Measurements from ENCODE around the gene DCST1.

The DCST1 gene

GRCh38 chr1:155077346-155077745, 43.7 kb downstream of the DCST1 start:
- no peak for DNase-seq

DNA sequence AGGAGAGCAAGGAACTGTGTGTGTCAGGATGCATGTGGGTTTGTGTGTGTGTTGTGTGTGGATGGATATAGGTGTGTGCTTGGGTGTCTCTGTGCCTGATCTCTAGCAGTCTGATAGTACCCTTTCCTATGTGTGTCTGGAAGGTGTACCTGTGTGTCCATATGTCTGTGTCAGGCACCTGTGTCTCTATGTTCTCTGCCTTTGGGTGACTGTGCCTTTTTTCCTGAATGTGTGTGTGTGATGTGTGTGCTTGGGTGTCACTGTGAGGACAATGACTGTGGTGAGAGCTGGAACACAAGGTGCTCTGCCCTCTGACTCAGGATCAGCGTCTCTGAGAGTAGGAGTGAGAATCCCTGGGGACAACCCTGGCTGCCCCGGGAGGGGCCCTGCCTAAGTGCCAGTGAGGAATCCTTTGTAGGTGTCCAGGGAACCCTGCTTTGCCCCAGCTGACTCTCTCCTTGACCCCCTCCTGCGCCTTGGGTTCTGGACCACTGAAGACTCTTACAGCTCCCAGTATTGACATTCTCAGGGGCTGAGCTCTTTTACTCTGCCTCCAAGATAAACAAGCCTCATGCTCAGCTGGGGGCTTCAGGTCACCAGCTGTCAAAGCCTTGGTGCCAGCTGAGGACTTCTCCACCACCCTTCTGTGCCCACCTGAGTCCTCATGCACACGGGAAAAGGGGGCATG, 44.3 kb downstream of the DCST1 start:
- no peak for DNase-seq

DNA sequence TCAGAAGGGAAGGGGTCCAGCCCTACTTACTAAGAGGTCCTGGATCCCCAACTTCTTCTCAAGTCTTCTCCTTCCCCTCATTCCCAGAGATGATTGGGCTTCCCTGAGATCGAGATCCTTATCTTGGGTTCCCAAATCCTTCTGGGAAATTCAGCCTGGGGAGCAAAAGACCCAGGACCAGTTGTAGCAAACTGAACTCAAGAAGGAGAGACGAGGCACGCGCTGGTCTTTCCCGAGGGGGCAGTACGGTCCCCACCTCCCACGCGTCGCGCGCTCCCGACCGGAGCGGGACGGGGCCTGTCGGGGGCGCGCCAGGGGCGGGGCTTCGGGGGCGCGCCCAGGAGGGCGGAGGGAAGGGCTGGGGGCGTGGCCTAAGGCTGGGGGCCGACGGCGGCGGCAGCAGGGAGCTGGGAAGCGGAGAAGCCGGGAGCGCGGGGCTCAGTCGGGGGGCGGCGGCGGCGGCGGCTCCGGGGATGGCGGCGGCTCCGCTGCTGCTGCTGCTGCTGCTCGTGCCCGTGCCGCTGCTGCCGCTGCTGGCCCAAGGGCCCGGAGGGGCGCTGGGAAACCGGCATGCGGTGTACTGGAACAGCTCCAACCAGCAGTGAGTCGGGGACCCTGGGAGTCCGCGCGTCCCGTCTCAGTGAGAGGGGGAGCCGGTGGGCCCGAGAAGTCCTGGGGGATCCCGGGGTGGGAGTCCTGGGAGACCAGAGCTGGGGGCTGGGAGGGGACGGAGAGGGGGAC, 45.0 kb downstream of the DCST1 start, which contains the start of gene EFNA3:
EFNA3 (plus strand) TSS at position 369 of the 741 bp plus-strand sequence; CDS start at position 474, 105 bp downstream.
- peak; percentile 68 for DNase-seq

DNA sequence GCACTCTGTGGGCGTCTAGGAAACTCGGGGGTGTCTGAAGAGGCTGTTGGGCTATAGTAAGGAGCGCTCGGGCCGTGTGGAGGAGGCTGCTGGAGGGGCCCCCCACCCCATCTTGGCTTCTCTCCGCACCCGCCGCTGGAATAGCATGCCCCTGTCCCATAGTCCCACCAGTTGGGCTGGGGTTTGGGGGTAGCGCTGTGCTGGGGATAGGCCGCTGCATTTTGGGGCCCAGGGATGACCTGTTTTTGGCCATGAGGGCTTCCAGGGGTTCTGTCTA, 45.5 kb downstream of the DCST1 start:
- no peak for DNase-seq

DNA sequence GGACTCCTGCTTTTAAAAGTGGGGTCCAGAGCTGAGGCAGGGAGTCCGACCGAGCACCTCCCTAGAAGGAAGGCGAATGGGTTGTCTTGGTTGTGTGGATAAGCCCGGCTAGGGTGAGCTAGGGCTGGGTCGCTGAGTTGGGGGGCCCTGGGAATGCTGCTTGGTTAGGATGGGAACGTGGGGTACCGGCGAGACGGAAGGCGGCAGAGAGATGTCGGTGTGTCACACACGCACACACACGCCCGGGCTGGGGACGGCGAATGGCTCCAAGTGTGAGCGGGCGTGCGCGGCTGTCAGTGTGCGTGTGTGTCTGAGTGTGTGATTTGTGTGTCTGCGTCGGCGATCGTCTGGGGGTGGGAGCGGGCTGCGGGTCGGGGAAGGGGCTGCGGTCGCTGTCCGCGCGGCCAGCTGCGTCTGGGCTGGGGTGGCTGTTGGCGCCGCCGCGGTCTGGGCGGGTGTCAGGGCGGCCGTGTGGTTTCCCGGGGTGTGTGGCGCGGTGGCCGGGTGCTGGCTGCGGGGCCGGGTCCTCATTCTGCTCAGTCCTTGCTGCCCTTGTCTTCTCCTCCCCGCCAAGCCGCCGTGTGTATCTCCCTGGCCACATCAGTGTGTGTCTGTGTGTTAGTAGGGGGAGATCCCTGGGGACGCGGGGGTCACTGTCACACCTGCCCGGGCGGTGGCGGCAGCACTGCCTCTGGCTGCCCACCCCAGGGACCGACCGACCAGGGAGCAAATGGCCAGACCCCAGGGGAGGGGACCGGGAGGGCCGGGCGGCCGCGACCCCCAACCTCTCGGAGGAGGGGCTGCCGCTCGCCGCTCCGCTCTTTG, 46.1 kb downstream of the DCST1 start:
- no peak for DNase-seq

GRCh38 chr1:155080312-155081228, 46.9 kb downstream of the DCST1 start:
- peak; percentile 42 for DNase-seq

GRCh38 chr1:155081472-155082300, 48.1 kb downstream of the DCST1 start:
- peak; percentile 42 for DNase-seq

DNA sequence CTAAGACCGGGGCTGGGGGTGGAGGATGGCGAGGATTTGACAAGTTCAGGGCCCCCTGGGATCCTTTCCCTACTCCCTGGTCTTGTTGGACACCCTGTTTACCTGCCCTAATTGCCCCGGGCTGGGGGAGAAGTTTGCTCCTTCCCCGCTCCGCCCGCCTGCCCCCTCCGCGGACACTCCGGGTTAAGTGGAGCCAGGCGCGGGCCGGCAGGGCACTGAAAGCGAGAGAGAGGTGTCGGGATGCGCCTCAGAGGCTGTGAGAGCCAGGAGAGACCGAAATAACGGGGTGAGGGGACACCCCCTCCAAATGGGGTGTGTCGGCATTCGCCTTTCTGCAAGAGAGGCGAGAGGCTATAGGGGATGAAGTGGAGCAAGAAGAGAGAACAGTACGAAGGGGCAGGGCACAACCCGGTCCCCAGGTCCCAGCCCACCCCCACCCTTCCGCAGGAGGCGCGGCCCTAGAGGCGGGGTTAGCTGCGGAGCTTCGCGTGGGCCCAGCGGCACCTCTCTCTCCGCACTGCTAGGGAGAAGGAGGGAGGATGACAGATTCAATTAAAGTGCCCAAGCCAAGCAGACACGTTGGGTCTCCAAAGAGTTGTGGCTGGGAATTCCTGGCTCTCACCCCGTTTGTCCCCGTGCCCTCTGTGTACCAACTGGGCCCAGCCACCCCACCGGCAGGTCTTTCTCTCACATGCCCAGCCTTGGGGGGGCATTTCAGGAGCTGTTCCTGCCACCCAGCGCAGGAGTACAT, 48.9 kb downstream of the DCST1 start:
- DNase-seq = peak; percentile 46

DNA sequence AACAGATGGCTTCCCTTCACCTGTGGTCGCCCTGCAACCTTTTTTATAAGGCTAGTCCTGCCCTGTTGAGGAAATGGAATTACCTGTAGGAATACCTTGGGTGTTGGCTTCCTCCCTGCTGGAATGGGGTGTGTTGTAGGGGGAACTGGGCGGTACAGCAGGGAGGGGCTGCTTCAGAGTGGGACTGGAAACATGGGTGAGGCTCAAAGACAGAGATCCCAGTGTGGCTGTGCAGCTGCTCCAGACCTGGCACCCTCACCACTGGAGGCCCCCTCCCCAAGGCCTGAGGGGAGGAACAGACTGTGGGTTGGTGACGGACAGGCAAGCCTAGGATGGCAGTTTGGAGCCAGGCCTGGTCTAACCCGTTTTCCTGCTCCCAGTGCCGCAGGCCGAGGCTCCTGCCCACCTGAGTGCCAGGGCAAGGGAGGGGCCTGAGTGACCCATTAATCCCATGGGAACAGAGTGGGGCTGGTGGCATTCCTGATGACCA, 49.5 kb downstream of the DCST1 start:
- no peak for DNase-seq

DNA sequence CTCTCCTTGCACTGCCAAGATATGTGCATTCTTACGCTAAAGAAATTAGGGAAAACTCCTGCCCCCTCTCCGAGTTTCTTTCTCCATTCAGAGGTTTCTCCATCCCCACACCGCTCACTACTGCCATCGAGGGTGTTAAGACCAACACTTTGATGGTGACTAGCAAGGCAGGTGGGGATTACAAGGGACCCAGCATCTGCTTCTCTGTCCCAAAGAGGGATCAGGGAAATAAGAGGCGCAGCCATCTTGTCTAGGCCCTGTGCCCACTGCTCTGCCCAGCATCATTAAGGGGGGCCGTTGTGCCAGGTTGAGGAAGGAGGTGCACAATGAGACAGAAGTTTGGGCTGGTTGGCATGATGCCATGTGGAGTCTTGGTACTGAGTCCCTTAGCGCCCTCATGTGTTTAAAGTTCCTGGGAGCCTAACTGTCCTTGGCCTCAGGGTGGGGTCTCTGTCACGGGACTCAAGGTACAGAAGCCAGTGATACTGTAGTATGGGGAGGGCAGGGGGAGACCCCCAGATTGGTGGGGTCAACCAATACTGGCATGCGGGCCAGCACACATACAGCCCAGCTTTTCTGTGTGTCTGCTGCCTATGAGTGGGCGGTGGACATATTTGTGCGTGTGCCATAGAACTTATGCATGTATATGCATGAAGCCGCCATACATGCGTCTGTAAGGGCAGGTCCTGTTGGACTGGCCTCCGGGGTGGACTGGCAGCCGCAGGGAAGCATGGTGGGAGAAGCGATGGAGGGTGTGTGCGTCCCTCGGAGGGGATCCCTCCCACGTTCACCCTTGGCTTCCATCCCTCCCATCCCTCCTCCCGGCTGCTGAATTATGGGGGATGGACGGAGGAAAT, 50.5 kb downstream of the DCST1 start:
- no peak for DNase-seq

DNA sequence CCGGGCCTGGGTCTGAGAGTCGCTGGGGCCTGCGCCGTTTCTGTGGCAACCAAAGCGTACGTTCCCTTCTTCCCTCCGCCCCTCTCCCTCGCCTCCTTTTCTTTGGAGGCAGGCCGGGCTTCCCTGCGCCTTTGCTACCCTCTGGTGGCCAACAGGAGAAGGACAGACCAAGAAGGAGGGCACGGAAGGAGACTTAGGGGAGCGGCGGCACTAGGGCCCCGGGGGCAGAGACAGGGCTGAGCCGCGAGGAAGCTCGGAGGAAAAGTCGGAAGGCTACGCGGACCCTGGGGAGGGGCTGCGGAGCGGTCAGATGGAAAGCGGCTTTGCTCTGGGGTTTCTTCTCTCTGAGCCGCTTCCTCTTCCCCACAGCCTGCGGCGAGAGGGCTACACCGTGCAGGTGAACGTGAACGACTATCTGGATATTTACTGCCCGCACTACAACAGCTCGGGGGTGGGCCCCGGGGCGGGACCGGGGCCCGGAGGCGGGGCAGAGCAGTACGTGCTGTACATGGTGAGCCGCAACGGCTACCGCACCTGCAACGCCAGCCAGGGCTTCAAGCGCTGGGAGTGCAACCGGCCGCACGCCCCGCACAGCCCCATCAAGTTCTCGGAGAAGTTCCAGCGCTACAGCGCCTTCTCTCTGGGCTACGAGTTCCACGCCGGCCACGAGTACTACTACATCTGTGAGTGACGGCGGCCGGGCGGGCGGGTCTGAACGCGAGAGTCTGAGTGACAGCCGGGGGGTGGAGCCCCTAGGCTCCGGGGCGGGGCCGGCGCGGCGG, 51.3 kb downstream of the DCST1 start:
- peak; percentile 91 for DNase-seq

- peak; percentile 81 for DNase-seq
Measured at GRCh38 chr1:155085504-155086127, 52.0 kb downstream of the DCST1 start.

DNA sequence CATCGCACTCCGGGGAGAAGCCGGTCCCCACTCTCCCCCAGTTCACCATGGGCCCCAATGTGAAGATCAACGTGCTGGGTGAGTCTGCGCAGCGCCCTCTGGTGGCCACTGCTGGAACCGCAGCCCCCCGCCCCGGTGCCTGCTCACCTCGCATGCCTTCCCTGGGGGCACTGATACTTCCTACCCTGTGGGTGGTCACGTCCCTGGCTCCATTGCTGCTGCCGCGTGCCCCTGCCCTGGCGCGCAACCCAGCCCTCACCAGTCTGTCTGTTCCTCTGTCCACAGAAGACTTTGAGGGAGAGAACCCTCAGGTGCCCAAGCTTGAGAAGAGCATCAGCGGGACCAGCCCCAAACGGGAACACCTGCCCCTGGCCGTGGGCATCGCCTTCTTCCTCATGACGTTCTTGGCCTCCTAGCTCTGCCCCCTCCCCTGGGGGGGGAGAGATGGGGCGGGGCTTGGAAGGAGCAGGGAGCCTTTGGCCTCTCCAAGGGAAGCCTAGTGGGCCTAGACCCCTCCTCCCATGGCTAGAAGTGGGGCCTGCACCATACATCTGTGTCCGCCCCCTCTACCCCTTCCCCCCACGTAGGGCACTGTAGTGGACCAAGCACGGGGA, 52.6 kb downstream of the DCST1 start:
- DNase-seq = peak; percentile 83

DNA sequence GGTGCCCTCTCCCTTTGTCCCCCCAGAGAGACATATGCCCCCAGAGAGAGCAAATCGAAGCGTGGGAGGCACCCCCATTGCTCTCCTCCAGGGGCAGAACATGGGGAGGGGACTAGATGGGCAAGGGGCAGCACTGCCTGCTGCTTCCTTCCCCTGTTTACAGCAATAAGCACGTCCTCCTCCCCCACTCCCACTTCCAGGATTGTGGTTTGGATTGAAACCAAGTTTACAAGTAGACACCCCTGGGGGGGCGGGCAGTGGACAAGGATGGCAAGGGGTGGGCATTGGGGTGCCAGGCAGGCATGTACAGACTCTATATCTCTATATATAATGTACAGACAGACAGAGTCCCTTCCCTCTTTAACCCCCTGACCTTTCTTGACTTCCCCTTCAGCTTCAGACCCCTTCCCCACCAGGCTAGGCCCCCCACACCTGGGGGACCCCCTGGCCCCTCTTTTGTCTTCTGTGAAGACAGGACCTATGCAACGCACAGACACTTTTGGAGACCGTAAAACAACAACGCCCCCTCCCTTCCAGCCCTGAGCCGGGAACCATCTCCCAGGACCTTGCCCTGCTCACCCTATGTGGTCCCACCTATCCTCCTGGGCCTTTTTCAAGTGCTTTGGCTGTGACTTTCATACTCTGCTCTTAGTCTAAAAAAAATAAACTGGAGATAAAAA, 53.4 kb downstream of the DCST1 start:
- DNase-seq = no peak

DNA sequence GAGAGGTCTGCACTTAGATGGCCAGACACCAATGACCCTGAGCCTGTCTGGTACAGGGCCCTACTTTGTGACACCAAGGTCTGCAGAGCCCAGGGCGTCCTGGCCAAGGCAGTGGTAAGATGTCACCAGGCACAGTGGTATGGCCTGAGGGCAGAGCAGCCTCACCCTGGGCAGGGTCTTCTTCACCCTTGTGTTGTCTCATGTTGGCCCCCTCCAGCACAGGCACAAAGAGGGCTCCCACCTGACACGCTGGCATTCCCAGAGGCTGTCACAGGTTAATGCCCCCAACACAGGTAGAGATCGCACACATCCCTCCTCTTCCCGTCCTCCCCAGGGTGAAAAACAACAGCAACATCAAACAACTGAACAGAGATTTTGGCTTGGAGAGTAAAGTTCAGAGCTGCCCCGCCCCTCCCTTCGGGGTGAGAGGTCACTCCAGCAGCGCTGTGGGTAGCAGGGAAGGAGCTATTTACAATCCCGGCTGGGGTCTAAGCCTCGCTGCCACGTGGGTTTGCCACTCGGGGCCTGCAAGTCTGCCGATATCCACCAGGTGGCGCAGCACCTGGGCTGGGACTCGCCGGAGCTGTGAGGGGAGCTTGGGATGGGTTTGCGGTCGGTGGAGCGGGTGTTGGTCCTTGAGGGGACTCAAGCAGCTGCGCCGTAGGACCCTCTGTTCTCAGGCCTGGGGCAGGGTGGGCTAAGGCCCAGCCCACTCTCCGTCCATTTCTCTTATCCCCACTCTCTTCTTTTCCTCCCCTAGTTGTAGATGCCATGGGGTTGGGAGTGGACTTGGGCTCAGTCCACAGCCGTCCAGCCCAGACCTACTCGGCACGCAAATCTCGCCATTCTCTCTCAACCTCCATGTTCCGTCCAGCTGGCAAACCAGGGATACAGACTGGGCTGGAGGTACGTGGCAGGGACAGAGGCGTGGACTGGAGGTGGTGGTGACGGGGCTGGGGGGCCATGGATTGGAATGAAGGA, 57.7 kb downstream of the DCST1 start:
- DNase-seq = peak; percentile 85

- no peak for DNase-seq
Measured at GRCh38 chr1:155092131-155092530, 58.5 kb downstream of the DCST1 start.
